COR-L47 (cell line): ENCODE measurements around the gene ZMYND12.

Source experiments
- DNase-seq: peaks from one replicate; lab custom pipeline; 2025; lab: John Stamatoyannopoulos, UW

ZMYND12 gene

GRCh38 chr1:42392255-42392654 lies 63.6 kb downstream of the ZMYND12 start:
- DNase-seq = peak; percentile 56

DNA sequence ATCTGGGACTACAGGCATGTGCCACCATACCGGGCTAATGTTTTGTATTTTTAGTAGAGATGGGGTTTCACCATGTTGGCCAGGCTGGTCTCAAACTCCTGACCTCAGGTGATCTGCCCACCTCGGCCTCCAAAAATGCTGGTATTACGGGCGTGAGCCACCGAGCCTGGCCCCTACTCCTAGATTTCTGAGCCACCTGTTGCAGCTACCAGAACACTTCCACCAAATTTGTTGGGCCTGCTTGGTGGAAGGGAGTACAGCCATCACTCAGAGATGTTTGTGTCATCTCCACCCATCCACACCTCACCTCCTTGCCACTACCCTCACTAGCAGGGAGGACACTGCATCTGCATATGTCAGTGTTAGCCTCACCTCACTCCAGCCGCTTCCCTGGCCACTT lies 69.8 kb downstream of the ZMYND12 start:
- DNase-seq = no peak

GRCh38 chr1:42385283-42385682 lies 70.5 kb downstream of the ZMYND12 start:
- DNase-seq = no peak

DNA sequence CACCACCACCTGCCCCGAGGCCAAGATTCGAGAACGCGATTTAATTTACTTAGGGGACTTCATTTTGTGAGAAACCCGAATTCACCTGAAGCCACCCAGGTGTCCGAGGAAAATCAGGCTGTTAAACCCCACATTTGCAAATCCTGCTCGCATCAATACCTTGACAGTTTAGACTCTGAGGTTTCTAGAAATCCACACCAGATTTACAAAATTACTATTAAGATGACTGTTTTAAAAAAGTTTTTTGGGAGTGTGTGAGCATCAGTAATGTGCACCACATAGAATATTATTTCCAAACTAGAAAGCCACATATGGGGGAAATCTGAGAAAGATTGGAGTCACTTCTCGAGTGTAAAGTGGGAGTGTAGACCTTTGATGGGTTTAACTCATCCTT lies 74.5 kb downstream of the ZMYND12 start:
- DNase-seq = no peak

GRCh38 chr1:42380586-42381279 lies 75.1 kb downstream of the ZMYND12 start, which contains the start of gene RIMKLA:
Gene RIMKLA, plus strand, starts transcription at chr1:42380792. Its CDS starts 143 bp downstream, at chr1:42380935.
- peak; percentile 87 for DNase-seq
